HepG2 (cell line): ENCODE measurements around the gene KRTAP12-2. TPM values are rescaled to one million over a fixed set of nuclear protein-coding genes. Genes with fewer than 3 reads are reported as not detected.

Source experiments
- ATAC-seq: fragments of 200-7000 bp; cut with Tn5 transposase; 3 replicates; pipeline ENCODE4 v1.9.1; 2020; ENCODE audit warnings: mild to moderate bottlenecking, moderate library complexity
- BruUV-seq: library from RNA; stranded (reverse); fragments of 400-500 nt; replicated peaks from 2 replicates; lab custom pipeline; 2021; lab: Mats Ljungman, UMichigan
- CTCF ChIA-PET: fragments of 300-600 bp; formaldehyde crosslinking; extraction: SDS; loops from one replicate; lab custom pipeline; 2021; ENCODE audit warnings: low total read pairs, inconsistent platforms, low intra/inter-chr PET ratio; lab: Yijun Ruan, JAX
- POLR2A ChIA-PET: fragments of 350-600 bp; sonication (Branson Sonifier 250); formaldehyde crosslinking; loops from one replicate; lab custom pipeline; 2020; ENCODE audit warnings: antibody characterized with exemption, inconsistent platforms; lab: Yijun Ruan, JAX
- DNase-seq: peaks from one replicate; pipeline ENCODE4 v3.0.0-alpha.2; 2015; ENCODE audit warnings: low spot score
- FAIRE-seq: peaks from 3 replicates; lab custom pipeline; 2011; peaks lifted over from hg19 to GRCh38; lab: Jason Lieb, UNC
- H2AFZ ChIP-seq: one replicate; pipeline ENCODE4 v1.6.1; 2011; ENCODE audit warnings: low read length, inconsistent platforms
- H3K27ac ChIP-seq: fragments of 300-600 bp; 3 replicates; pipeline ENCODE4 v1.8.0; 2011; ENCODE audit warnings: mixed run types, mild to moderate bottlenecking, mixed read lengths, low read length, inconsistent platforms; ENCODE audit not compliant: insufficient read depth; ENCODE audit errors: extremely low read length
- H3K27me3 ChIP-seq, 2 experiments: fragments of 200-600 bp in 1 of 2; 2 replicates in 1 of 2; 3 replicates in 1 of 2; pipeline versions ENCODE4 v1.6.0 to v1.8.0; 2011; ENCODE audit warnings: low read length in 2 of 2, mild to moderate bottlenecking in 2 of 2, moderate library complexity in 2 of 2, inconsistent platforms in 1 of 2; ENCODE audit not compliant: insufficient read depth in 2 of 2, control insufficient read depth in 1 of 2
- H3K36me3 ChIP-seq, 2 experiments: fragments of 200-600 bp in 1 of 2; replicated peaks in 1 of 2; 2 replicates in 1 of 2; 3 replicates in 1 of 2; pipeline versions ENCODE4 v1.5.1 to v1.8.0; 2011; ENCODE audit warnings: low read length in 2 of 2, inconsistent platforms in 1 of 2; ENCODE audit not compliant: insufficient read depth in 2 of 2, control insufficient read depth in 1 of 2
- H3K4me1 ChIP-seq: 2 replicates; pipeline ENCODE4 v1.5.1; 2012; ENCODE audit warnings: low read length, inconsistent platforms; ENCODE audit not compliant: insufficient read depth
- H3K4me2 ChIP-seq: 2 replicates; pipeline ENCODE4 v1.6.0; 2011; ENCODE audit warnings: low read depth, low read length, inconsistent platforms
- H3K4me3 ChIP-seq, 3 experiments: fragments of 200-600 bp in 1 of 3; sonication (generic), shearing (Covaris generic) in 1 of 3; replicated peaks in 1 of 3; 2 replicates each; pipeline ENCODE4 v1.5.1; 2011 to 2016; ENCODE audit warnings: low read length in 3 of 3, inconsistent platforms in 2 of 3, low read depth in 2 of 3, mild to moderate bottlenecking in 2 of 3, control low read depth in 1 of 3, mixed read lengths in 1 of 3; ENCODE audit not compliant: insufficient read depth in 1 of 3
- H3K79me2 ChIP-seq: one replicate; pipeline ENCODE4 v1.6.1; 2011; ENCODE audit warnings: low read length, inconsistent platforms; ENCODE audit not compliant: insufficient read depth
- H3K9ac ChIP-seq: 2 replicates; pipeline ENCODE4 v1.6.0; 2011; ENCODE audit warnings: mild to moderate bottlenecking, low read depth, low read length, inconsistent platforms; ENCODE audit not compliant: insufficient read depth
- H3K9me3 ChIP-seq: 2 replicates; pipeline ENCODE4 v1.5.1; 2012; ENCODE audit warnings: mild to moderate bottlenecking, low read length
- H4K20me1 ChIP-seq: 2 replicates; pipeline ENCODE4 v1.6.0; 2011; ENCODE audit warnings: inconsistent platforms, mild to moderate bottlenecking, low read length, moderate library complexity; ENCODE audit not compliant: insufficient read depth
- HIVEP1 ChIP-seq: sonication (generic); formaldehyde crosslinking; IDR thresholded peaks from 2 replicates; pipeline ENCODE4 v1.4.0; 2020; ENCODE audit warnings: mild to moderate bottlenecking, missing genetic modification reagents
- JUND ChIP-seq: sonication (generic); formaldehyde crosslinking; IDR thresholded peaks from 2 replicates; pipeline ENCODE4 v1.8.0; 2022; ENCODE audit warnings: mild to moderate bottlenecking, missing genetic modification reagents
- KDM3A ChIP-seq: IDR thresholded peaks from 2 replicates; pipeline ENCODE4 v1.6.1; 2018; ENCODE audit warnings: low read depth, missing compliant biosample characterization
- KDM5B ChIP-seq: sonication (generic); formaldehyde crosslinking; IDR thresholded peaks from 2 replicates; pipeline ENCODE4 v1.4.0; 2020; ENCODE audit warnings: missing genetic modification reagents, mild to moderate bottlenecking, borderline replicate concordance
- NFIB ChIP-seq: sonication (generic); formaldehyde crosslinking; IDR thresholded peaks from 2 replicates; pipeline ENCODE4 v1.9.0; 2021; ENCODE audit warnings: missing genetic modification reagents, mild to moderate bottlenecking, borderline replicate concordance
- RFX5 ChIP-seq: IDR thresholded peaks from 2 replicates; pipeline ENCODE4 v1.6.1; 2011; ENCODE audit warnings: low read depth, low read length, improper control_type of control experiment
- SOX13 ChIP-seq, 3 experiments: fragments of 450-650 bp in 1 of 3; sonication (generic) in 1 of 3; formaldehyde crosslinking in 1 of 3; IDR thresholded peaks in 2 of 3; conservative IDR thresholded peaks in 1 of 3; 2 replicates each; pipeline versions ENCODE4 v1.5.0 to v1.6.1; 2016 to 2020; ENCODE audit warnings: antibody characterized with exemption in 1 of 3, mild to moderate bottlenecking in 1 of 3, missing compliant biosample characterization in 1 of 3, missing genetic modification reagents in 1 of 3, moderate library complexity in 1 of 3
- ZFP90 ChIP-seq: sonication (generic); formaldehyde crosslinking; IDR thresholded peaks from 2 replicates; pipeline ENCODE4 v1.8.0; 2022; ENCODE audit warnings: missing genetic modification reagents, mild to moderate bottlenecking, inconsistent platforms, borderline replicate concordance
- ZKSCAN1 ChIP-seq: fragments of 150-350 bp; IDR thresholded peaks from 2 replicates; pipeline ENCODE4 v1.6.1; 2014; ENCODE audit warnings: low read length
- ZMYM2 ChIP-seq: sonication (generic); formaldehyde crosslinking; IDR thresholded peaks from 2 replicates; pipeline ENCODE4 v1.8.0; 2022; ENCODE audit warnings: mild to moderate bottlenecking, missing genetic modification reagents
- ZNF264 ChIP-seq: sonication (generic); formaldehyde crosslinking; IDR thresholded peaks from 2 replicates; pipeline ENCODE4 v1.4.0; 2020; ENCODE audit warnings: missing genetic modification reagents
- ZNF350 ChIP-seq: sonication (generic); formaldehyde crosslinking; IDR thresholded peaks from 2 replicates; pipeline ENCODE4 v1.4.0; 2020; ENCODE audit warnings: mild to moderate bottlenecking, low read depth, missing genetic modification reagents, borderline replicate concordance
- ZNF430 ChIP-seq: sonication (generic); formaldehyde crosslinking; IDR thresholded peaks from 2 replicates; pipeline ENCODE4 v1.9.0; 2021; ENCODE audit warnings: mild to moderate bottlenecking, missing genetic modification reagents
- ZNF570 ChIP-seq: sonication (generic); formaldehyde crosslinking; IDR thresholded peaks from 2 replicates; pipeline ENCODE4 v1.4.0; 2020; ENCODE audit warnings: mild to moderate bottlenecking, missing genetic modification reagents, borderline replicate concordance
- ZNF780A ChIP-seq: sonication (generic); formaldehyde crosslinking; IDR thresholded peaks from 2 replicates; pipeline ENCODE4 v1.8.0; 2022; ENCODE audit warnings: mild to moderate bottlenecking, missing genetic modification reagents, moderate library complexity
- WGBS: methylation state at CpG from one replicate; pipeline ENCODE4 v1.1.6; 2017; ENCODE audit warnings: low lambda C conversion rate; 5-methylcytosine and 5-hydroxymethylcytosine counted together
- in situ Hi-C: cut with HindIII; loops from 2 replicates; pipeline ENCODE4 v1.10.0; 2017; ENCODE audit warnings: low pct_unique_long_range_greater_than_20kb; ENCODE audit not compliant: extremely low pct_ligation_motif_present
- intact Hi-C: fragments of 100-400 bp; cut with micrococcal nuclease; formaldehyde crosslinking; loops from one replicate; pipeline ENCODE4 v1.10.0; 2022; ENCODE audit not compliant: unreplicated experiment
- polyA plus RNA-seq, 8 experiments: library from polyadenylated mRNA; depleted of rRNA in 3 of 8; stranded (reverse) in 7 of 8; unstranded in 1 of 8; fragments of >200 nt; fragmentation: Illumina TruSeq in 4 of 8; extraction: Trizol in 4 of 8; gene quantifications; 2 replicates each; pipeline versions ENCODE4 v1.2.1 to v1.2.3, GENCODE V29; 2011 to 2016; ENCODE audit warnings: low read depth in 4 of 8, missing spikeins in 1 of 8, mixed read lengths in 1 of 8; ENCODE audit not compliant: insufficient read depth in 1 of 8
- total RNA-seq, 5 experiments: library from RNA; depleted of rRNA; stranded (reverse); fragments of >200 nt; fragmentation: Illumina TruSeq; extraction: Trizol; gene quantifications; 2 replicates each; pipeline ENCODE4 v1.2.3, GENCODE V29; 2016; ENCODE audit warnings: low read depth in 1 of 5
- TF ChIP-seq, protein P1 (sequence below): sonication (generic); formaldehyde crosslinking; IDR thresholded peaks from 2 replicates; pipeline ENCODE4 v1.8.1; 2023; ENCODE audit warnings: mild to moderate bottlenecking, missing genetic modification reagents
- TF ChIP-seq, protein P2 (sequence below): sonication (generic); formaldehyde crosslinking; IDR thresholded peaks from 2 replicates; pipeline ENCODE4 v1.4.0; 2020; ENCODE audit warnings: missing genetic modification reagents

KRTAP12-2 gene
- total and polyA plus RNA-seq, 2 of the 13 experiments (the other 11 are each of a cell fraction or from before 2014, with no cell fraction given), result not detected

DNA sequence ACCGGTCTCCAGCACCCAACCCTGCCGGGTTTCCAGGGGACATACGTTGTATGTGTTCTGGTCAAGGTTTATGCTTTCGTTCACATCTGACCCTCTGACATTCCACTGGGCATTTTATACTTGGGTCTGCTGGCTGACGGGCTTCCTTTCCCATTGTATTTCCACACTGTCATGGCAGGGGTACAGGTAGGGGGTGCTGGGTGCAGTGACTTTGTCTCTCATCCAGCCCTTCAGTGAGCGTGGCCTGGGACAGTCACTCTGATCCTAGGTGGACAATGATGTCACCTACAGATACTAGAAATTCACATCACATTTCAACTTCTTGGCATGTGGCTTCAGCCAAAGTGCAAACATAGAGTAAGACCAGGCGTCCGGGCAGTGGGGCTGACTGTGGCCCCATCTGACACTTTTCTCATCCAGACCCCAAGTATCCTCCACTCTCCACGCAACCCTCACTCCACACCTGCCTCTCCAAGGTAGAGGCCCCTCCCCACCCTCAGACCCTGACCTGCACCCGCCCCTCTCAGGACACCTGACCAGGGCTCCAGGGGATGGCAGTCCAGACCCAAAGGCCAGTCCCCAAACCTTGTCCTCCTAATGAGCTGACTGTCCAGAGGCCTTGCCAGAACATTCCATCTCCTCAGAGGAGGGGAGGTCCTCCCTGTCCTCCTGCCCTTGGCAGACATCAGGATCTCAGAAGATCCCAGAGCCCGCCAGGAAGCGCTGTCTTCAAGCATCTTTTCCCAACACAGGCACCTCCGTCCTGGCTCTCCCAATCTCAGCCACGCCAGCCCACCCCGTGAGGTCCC lies 30.3 kb downstream of the KRTAP12-2 start:
- intact Hi-C loops, result loop anchor here (10.0 kb wide), 1 partner anchor 58 kb away; the partner anchor contains the start of gene KRTAP10-12
- no peak for FAIRE-seq

More for the DNA sequence above, 30.3 kb downstream of the KRTAP12-2 start:
- no peak for TF ChIP-seq ZMYM2 (CRISPR knock-in tag)
- TF ChIP-seq KDM3A (CRISPR knock-in tag), result no peak
- no peak for TF ChIP-seq ZNF780A (CRISPR knock-in tag)
- TF ChIP-seq, protein P1, sequence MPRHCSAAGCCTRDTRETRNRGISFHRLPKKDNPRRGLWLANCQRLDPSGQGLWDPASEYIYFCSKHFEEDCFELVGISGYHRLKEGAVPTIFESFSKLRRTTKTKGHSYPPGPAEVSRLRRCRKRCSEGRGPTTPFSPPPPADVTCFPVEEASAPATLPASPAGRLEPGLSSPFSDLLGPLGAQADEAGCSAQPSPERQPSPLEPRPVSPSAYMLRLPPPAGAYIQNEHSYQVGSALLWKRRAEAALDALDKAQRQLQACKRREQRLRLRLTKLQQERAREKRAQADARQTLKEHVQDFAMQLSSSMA (CRISPR knock-in tag), result no peak
- TF ChIP-seq JUND (CRISPR knock-in tag), result no peak
- TF ChIP-seq NFIB (CRISPR knock-in tag), result no peak
- no peak for TF ChIP-seq SOX13 (IDR thresholded peaks at IDR 0.05)
- no peak for TF ChIP-seq SOX13 (CRISPR knock-in tag; conservative IDR thresholded peaks at IDR 0.05 in 1 of 2, IDR thresholded peaks at IDR 0.05 in 1 of 2)
- no peak for TF ChIP-seq KDM5B (CRISPR knock-in tag)
- no peak for TF ChIP-seq ZNF264 (CRISPR knock-in tag)
- no peak for TF ChIP-seq ZNF570 (CRISPR knock-in tag)
- TF ChIP-seq ZKSCAN1, result no peak
- TF ChIP-seq ZNF430 (CRISPR knock-in tag), result no peak
- no peak for TF ChIP-seq ZNF350 (CRISPR knock-in tag)
- TF ChIP-seq RFX5, result no peak
- TF ChIP-seq, protein P2, sequence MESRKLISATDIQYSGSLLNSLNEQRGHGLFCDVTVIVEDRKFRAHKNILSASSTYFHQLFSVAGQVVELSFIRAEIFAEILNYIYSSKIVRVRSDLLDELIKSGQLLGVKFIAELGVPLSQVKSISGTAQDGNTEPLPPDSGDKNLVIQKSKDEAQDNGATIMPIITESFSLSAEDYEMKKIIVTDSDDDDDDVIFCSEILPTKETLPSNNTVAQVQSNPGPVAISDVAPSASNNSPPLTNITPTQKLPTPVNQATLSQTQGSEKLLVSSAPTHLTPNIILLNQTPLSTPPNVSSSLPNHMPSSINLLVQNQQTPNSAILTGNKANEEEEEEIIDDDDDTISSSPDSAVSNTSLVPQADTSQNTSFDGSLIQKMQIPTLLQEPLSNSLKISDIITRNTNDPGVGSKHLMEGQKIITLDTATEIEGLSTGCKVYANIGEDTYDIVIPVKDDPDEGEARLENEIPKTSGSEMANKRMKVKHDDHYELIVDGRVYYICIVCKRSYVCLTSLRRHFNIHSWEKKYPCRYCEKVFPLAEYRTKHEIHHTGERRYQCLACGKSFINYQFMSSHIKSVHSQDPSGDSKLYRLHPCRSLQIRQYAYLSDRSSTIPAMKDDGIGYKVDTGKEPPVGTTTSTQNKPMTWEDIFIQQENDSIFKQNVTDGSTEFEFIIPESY (CRISPR knock-in tag), result no peak
- TF ChIP-seq HIVEP1 (CRISPR knock-in tag), result no peak
- no peak for TF ChIP-seq ZFP90 (CRISPR knock-in tag)
- TF ChIP-seq, all 625 proteins: peak for 0
- no peak overlapping the region for H3K27ac ChIP-seq
- H3K9ac ChIP-seq, result no peak overlapping the region
- H3K4me2 ChIP-seq, result no peak overlapping the region
- ATAC-seq (no peak), DNase-seq (no peak)
- no peaks in the 10 kb centered on the region for H3K36me3 ChIP-seq
- no peak overlapping the region for H2AFZ ChIP-seq
- ChIA-PET POLR2A (no interaction called here), CTCF (no interaction called here)
- H3K9me3 ChIP-seq, result peaks cover 11% of the 10 kb centered on the region; the same call in 1 of the 2 replicates
- in situ Hi-C loops, result no loop called here
- H3K27me3 ChIP-seq, result peaks cover 1 to 6% of the 10 kb centered on the region in 2 experiments; a peak in 2 of 5 replicates
- no peaks in the 10 kb centered on the region for H3K4me1 ChIP-seq
- no peaks in the 10 kb centered on the region for H3K79me2 ChIP-seq
- no peaks in the 10 kb centered on the region for H4K20me1 ChIP-seq
- H3K4me3 ChIP-seq, result no peak overlapping the region
- WGBS, result 58% methylated on average over 15 of the region's 15 CpGs
- BruUV-seq, result no TSS peak
